GM12878 (cell line): ENCODE results near the gene CDC5L.

Source experiments
- BRCA1 ChIP-seq: IDR thresholded peaks from 2 replicates; pipeline ENCODE4 v1.6.1; 2011; ENCODE audit warnings: low read depth, low read length, improper control_type of control experiment
- CEBPB ChIP-seq, 2 experiments: fragments of 150-350 bp in 1 of 2; IDR thresholded peaks; 2 replicates each; pipeline ENCODE4 v1.6.1; 2012 to 2014; ENCODE audit warnings: low read depth in 2 of 2, low read length in 2 of 2, borderline replicate concordance in 1 of 2, inconsistent platforms in 1 of 2
- CTCF ChIP-seq, 3 experiments: IDR thresholded peaks in 2 of 3; conservative IDR thresholded peaks in 1 of 3; 2 replicates each; pipeline ENCODE4 v1.5.1; 2011; ENCODE audit warnings: low read depth in 3 of 3, low read length in 3 of 3, mild to moderate bottlenecking in 3 of 3, control low read depth in 2 of 3, moderate library complexity in 2 of 3, inconsistent platforms in 1 of 3, mixed read lengths in 1 of 3; ENCODE audit not compliant: control insufficient read depth in 2 of 3, insufficient read depth in 1 of 3; ENCODE audit errors: extremely low read depth in 1 of 3
- CUX1 ChIP-seq: IDR thresholded peaks from 2 replicates; pipeline ENCODE4 v1.6.1; 2012; ENCODE audit warnings: improper control_type of control experiment, low read depth, low read length; ENCODE audit not compliant: insufficient replicate concordance
- ETV6 ChIP-seq, 2 experiments: fragments of 450-650 bp in 1 of 2; IDR thresholded peaks in 1 of 2; conservative IDR thresholded peaks in 1 of 2; 2 replicates each; pipeline ENCODE4 v1.6.1; 2014; ENCODE audit warnings: antibody characterized with exemption in 1 of 2, borderline replicate concordance in 1 of 2, low read depth in 1 of 2, mild to moderate bottlenecking in 1 of 2, moderate library complexity in 1 of 2
- KDM1A ChIP-seq: fragments of 200-600 bp; sonication (generic); IDR thresholded peaks from 2 replicates; pipeline ENCODE4 v1.6.1; 2016; ENCODE audit warnings: borderline replicate concordance
- RBBP5 ChIP-seq: fragments of 200-600 bp; sonication (generic); conservative IDR thresholded peaks from 2 replicates; pipeline ENCODE4 v1.6.1; 2016
- USF2 ChIP-seq: IDR thresholded peaks from 2 replicates; pipeline ENCODE4 v1.6.1; 2011; ENCODE audit warnings: low read depth, low read length, improper control_type of control experiment, borderline replicate concordance
- ZNF24 ChIP-seq: fragments of 450-650 bp; IDR thresholded peaks from 2 replicates; pipeline ENCODE4 v1.6.1; 2017; ENCODE audit warnings: antibody characterized with exemption, mild to moderate bottlenecking

GRCh38 chr6:44474643-44475042 is 87.1 kb downstream of the CDC5L start:
- TF ChIP-seq CEBPB (IDR thresholded peaks at IDR 0.05; ENCODE audit: borderline replicate concordance in 1 of 2, low read depth in 2 of 2, low read length in 2 of 2): no peak
- TF ChIP-seq BRCA1: no peak
- no peak for TF ChIP-seq RBBP5
- no peak for TF ChIP-seq CUX1
- TF ChIP-seq KDM1A: no peak
- no peak for TF ChIP-seq CTCF (IDR thresholded peaks at IDR 0.05 in 2 of 3, conservative IDR thresholded peaks at IDR 0.05 in 1 of 3; ENCODE audit: control insufficient read depth in 2 of 3, extremely low read depth in 1 of 3, insufficient read depth in 1 of 3, low read depth in 3 of 3, low read length in 3 of 3)
- no peak for TF ChIP-seq USF2
- no peak for TF ChIP-seq ZNF24
- no peak for TF ChIP-seq ETV6 (conservative IDR thresholded peaks at IDR 0.05 in 1 of 2, IDR thresholded peaks at IDR 0.05 in 1 of 2; ENCODE audit: borderline replicate concordance in 1 of 2, low read depth in 1 of 2)
